Measurements from ENCODE around the gene ATG5.
A peak's percentile ranks its signal among the peaks of the same experiment; 100 is the strongest.

The ATG5 gene

DNA sequence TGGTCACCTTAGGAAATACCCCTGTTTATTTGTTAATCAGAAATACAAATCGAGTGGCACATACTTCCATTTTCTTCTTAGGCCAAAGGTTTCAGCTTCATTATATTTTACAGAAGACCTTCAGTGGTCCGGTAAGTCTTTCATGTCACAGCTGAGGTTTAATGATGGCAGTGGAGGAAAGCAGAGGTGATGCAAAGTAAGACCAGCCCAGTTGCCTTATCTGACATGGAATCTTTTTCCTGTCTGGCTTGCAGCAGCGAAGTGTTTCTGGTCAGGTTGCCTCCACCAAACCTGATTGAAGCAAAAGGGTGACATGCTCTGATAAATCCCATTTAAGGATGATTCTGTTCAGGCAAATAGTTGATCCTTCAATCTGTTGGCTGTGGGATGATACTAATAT lies 139.4 kb downstream of the ATG5 start:
- Histone ChIP-seq H3K4me3 (no peak overlapping the region), H3K27me3 (ENCODE audit: low read depth) (no peaks in the 10 kb centered on the region), H3K36me3 (replicated peaks) (no peaks in the 10 kb centered on the region; the same call in 1 of the 2 replicates), H3K9me3 (no peaks in the 10 kb centered on the region), H3K4me1 (peaks cover 10% of the 10 kb centered on the region)
- no peak for DNase-seq (ENCODE audit: low spot score in 2 of 2)
- in situ Hi-C loops (cut with MboI; ENCODE audit: low sequenced_read_pairs), result no loop called here

DNA sequence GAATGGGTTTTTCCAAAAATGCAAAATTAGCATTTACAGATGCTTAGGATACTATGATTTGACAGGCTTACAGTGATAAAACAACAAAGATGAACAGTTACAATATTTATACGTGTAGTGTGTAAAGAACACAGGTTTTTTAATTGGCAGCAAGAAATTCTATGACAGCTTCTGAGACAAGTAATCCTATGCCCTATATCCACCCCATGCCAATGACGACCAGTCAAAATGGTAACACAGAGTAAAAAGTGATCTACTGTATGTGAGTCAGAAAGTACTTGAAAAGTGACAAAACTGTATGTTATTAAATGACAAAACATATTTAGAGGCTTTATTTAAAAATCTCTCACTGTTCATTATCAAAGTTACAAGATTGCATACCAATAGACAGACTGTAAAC lies 139.9 kb downstream of the ATG5 start:
- Histone ChIP-seq H3K27me3 (ENCODE audit: low read depth) (no peaks in the 10 kb centered on the region), H3K9me3 (no peaks in the 10 kb centered on the region), H3K4me1 (peaks cover 10% of the 10 kb centered on the region), H3K4me3 (no peak overlapping the region), H3K36me3 (replicated peaks) (no peaks in the 10 kb centered on the region; the same call in 1 of the 2 replicates)
- no peak for DNase-seq (ENCODE audit: low spot score in 2 of 2)
- in situ Hi-C loops (cut with MboI; ENCODE audit: low sequenced_read_pairs), result no loop called here

DNA sequence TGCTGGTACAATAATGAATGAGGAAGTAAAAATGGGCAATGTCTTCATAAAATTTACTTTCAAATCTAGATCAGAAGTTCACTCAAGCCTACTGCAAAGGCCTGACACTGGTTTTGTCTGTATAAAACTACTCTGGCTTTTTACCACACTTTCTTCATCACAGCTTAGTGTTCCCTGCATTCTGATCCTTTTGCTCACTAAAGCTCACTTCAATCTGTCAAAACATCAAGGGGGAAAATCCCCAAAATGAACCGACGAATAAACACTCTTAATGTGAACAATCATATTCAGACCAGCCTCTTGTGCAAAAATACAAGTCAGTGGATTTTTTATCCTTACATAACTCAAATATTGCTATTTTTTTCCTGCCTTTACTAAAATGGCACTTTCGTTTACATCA lies 140.9 kb downstream of the ATG5 start:
- Histone ChIP-seq H3K4me1 (peaks cover 10% of the 10 kb centered on the region), H3K9me3 (no peaks in the 10 kb centered on the region), H3K27me3 (ENCODE audit: low read depth) (no peaks in the 10 kb centered on the region), H3K36me3 (replicated peaks) (no peaks in the 10 kb centered on the region; the same call in 1 of the 2 replicates), H3K4me3 (no peak overlapping the region)
- in situ Hi-C loops (cut with MboI; ENCODE audit: low sequenced_read_pairs), result no loop called here
- no peak for DNase-seq (ENCODE audit: low spot score in 2 of 2)

DNA sequence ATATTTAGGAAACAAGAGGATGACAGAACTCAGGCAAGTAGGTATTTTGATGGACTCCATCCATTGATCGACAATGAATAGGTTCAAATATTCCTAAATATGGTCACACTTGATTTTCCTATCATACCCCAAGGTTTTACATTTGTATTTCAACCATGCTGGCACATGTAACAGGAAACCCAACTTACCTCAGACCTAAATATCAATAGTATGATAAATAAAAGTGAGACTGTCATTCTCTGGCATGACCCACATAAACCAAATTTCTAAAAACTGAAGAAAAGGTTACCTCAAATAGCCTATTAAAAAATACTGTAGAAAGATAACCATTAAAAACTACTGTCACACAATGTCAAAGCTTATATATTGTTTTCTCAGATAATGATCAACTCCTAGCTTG lies 142.1 kb downstream of the ATG5 start:
- no peaks in the 10 kb centered on the region; the same call in 1 of the 2 replicates for H3K36me3 ChIP-seq (replicated peaks)
- H3K4me3 ChIP-seq, result no peak overlapping the region
- no peaks in the 10 kb centered on the region for H3K9me3 ChIP-seq
- in situ Hi-C loops (cut with MboI; ENCODE audit: low sequenced_read_pairs), result no loop called here
- no peak for DNase-seq (ENCODE audit: low spot score in 2 of 2)
- H3K4me1 ChIP-seq, result peaks cover 5% of the 10 kb centered on the region; the same call in 1 of the 2 replicates
- H3K27me3 ChIP-seq (ENCODE audit: low read depth), result no peaks in the 10 kb centered on the region

DNA sequence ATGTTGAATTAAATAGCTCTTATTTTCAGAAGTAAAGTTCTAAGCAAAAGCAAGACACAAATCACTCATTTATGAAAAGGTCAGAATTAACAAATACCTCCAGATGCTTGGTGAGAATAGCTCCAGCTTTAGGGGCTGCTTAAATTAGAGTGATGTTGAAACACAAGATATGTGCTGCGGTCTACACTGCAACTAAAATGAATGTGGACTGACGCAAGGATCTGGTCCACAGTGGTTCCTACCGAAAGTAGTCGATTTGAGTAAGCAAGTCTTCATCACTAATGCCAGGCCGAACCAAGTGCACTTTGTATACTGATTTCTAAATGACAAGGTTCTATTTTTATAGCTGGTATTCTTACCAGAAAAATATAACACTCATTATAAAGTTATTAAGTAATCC lies 143.1 kb downstream of the ATG5 start:
- H3K4me1 ChIP-seq, result no peaks in the 10 kb centered on the region
- in situ Hi-C loops (cut with MboI; ENCODE audit: low sequenced_read_pairs), result no loop called here
- H3K36me3 ChIP-seq (replicated peaks), result no peaks in the 10 kb centered on the region; the same call in 1 of the 2 replicates
- no peaks in the 10 kb centered on the region for H3K9me3 ChIP-seq
- no peak for DNase-seq (ENCODE audit: low spot score in 2 of 2)
- H3K27me3 ChIP-seq (ENCODE audit: low read depth), result no peaks in the 10 kb centered on the region
- no peak overlapping the region for H3K4me3 ChIP-seq

DNA sequence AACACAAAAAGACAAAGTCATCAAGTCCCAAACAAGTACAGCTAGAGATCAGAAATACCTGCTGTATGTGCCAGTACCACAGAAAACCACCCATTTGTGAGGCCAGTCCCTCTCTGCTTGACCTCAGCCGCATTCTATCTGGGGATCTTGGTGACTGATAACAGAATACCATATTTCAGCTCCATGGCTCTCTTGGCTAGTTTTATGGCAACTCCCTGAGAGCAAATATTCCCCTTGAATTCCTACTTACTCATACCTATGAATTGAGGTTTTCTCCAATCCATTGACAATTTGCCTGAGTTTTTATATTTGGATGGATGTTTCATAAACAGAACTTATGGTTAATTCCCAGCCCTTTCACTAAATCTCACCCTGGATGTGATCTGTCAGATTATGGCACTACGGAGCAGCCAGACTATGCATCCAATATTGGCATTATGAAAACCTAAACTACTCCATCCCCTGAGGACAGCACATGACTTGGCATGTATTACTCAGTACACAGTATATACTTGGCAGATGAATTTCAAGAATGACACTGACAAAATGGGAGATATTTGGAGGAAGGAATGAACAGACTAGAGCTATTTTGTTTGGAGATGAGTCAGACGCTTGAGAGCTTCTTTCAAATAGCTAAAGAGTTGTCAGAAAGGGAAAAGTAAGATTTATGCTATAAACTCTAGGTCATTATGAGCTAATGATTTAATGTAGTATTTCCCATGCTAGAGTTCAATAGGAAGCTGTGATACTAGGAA lies 143.7 kb downstream of the ATG5 start:
- DNase-seq (ENCODE audit: low spot score in 2 of 2), result no peak
- Histone ChIP-seq H3K9me3 (no peaks in the 10 kb centered on the region), H3K36me3 (replicated peaks) (no peaks in the 10 kb centered on the region; the same call in 1 of the 2 replicates), H3K27me3 (ENCODE audit: low read depth) (no peaks in the 10 kb centered on the region), H3K4me3 (no peak overlapping the region), H3K4me1 (no peaks in the 10 kb centered on the region)
- in situ Hi-C loops (cut with MboI; ENCODE audit: low sequenced_read_pairs), result no loop called here

DNA sequence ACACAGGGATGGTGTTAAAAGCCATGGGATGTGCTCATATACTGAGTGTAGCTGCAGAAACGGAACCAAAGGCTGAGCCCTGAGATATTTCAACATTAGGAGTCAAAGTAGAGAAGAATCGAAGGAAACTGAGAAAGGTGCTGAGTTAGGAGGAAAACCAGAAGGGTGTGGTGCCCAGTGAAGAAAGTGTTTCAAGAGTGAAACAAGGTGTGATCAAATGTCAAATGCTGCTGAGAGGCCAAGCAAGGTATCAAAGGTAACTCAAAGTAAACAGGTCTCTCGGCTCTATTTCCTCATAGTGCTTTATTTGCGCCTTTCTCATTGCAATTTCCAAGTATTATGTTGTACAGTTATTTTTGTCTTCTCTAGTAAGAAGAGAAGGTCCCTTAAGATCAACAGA lies 145.4 kb downstream of the ATG5 start:
- H3K4me3 ChIP-seq, result no peak overlapping the region
- H3K9me3 ChIP-seq, result no peaks in the 10 kb centered on the region
- no peak for DNase-seq (ENCODE audit: low spot score in 2 of 2)
- in situ Hi-C loops (cut with MboI; ENCODE audit: low sequenced_read_pairs), result no loop called here
- H3K27me3 ChIP-seq (ENCODE audit: low read depth), result no peaks in the 10 kb centered on the region
- H3K4me1 ChIP-seq, result no peaks in the 10 kb centered on the region
- no peaks in the 10 kb centered on the region for H3K36me3 ChIP-seq (replicated peaks)

DNA sequence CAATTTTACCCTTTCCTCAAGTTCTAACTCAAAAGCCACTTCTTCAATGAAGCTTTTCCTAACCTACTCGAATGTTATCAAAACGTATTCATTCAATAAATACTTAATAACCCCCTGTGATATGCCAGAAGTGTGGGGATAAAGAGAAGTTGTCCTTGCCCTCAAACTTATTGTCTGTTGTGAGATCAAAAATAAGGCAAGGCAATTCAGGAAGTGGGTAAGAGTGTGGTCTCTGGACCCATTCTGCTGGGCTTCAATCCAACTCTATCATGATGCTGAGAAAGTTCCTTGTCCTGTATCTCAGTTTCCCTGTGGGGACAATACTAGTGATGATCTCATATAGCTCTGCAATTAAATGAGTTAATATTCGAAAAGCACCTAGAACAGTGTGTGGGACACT lies 146.7 kb downstream of the ATG5 start:
- in situ Hi-C loops (cut with MboI; ENCODE audit: low sequenced_read_pairs), result no loop called here
- Histone ChIP-seq H3K4me3 (no peak overlapping the region), H3K9me3 (no peaks in the 10 kb centered on the region), H3K27me3 (ENCODE audit: low read depth) (no peaks in the 10 kb centered on the region), H3K36me3 (replicated peaks) (no peaks in the 10 kb centered on the region), H3K4me1 (no peaks in the 10 kb centered on the region)
- DNase-seq (ENCODE audit: low spot score in 2 of 2), result no peak

DNA sequence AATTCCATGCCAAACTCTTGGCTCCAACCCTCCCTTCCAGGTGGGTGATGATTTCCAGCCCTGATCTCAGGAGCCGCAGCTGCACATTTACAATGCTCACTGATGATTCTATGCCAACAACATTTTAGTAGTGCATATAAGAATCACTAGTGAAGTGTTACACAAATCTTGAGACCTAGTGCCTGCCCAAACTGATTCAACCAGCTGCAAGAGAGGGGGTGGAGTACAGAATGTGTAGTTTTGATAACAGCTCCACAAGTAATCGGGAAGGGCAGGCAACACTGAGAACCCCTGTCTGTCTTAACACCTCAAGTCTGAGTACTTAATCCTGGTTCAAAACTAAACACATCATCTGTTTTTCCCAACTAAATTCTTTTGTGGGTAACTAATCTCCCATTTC lies 147.8 kb downstream of the ATG5 start:
- no peak for DNase-seq (ENCODE audit: low spot score in 2 of 2)
- H3K4me3 ChIP-seq, result no peak overlapping the region
- no peaks in the 10 kb centered on the region for H3K27me3 ChIP-seq (ENCODE audit: low read depth)
- no peaks in the 10 kb centered on the region for H3K9me3 ChIP-seq
- in situ Hi-C loops (cut with MboI; ENCODE audit: low sequenced_read_pairs), result no loop called here
- H3K36me3 ChIP-seq (replicated peaks), result no peaks in the 10 kb centered on the region
- no peaks in the 10 kb centered on the region for H3K4me1 ChIP-seq

DNA sequence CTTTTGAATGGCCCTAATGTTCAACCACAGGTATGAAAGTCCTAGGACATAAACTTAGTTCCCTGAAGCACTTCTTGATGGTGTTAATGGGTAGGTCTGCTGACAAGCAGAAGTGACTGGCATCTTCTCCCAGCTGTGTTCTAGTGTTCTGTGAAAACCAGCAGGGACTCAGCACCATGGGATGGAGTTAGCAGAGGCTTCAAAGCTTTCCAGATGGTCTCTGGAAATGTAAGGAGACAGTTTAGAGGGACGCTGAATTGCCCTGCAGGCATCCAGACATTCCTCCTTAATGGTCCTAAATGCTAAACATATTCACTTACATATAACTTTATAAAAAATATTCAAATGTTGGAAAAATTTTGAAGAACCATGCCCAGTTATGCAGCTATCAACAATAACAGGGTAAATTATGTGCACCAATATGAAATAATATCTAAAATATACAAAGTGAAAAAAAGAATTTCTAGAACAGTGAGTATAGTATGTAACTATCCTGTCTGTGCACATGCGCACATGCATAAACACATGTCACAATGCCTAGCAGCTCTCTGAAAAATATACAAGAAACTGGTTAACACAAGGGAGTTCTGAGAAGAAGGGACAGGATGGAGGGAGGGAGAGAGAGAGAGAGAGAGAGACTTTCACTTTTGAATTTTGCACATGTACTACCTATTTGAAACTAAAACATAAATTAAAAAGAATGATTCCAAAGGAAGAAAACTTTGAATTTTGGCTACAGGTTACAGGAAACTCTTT lies 152.3 kb downstream of the ATG5 start:
- in situ Hi-C loops (cut with MboI; ENCODE audit: low sequenced_read_pairs), result no loop called here
- H3K27me3 ChIP-seq (ENCODE audit: low read depth), result no peaks in the 10 kb centered on the region

DNA sequence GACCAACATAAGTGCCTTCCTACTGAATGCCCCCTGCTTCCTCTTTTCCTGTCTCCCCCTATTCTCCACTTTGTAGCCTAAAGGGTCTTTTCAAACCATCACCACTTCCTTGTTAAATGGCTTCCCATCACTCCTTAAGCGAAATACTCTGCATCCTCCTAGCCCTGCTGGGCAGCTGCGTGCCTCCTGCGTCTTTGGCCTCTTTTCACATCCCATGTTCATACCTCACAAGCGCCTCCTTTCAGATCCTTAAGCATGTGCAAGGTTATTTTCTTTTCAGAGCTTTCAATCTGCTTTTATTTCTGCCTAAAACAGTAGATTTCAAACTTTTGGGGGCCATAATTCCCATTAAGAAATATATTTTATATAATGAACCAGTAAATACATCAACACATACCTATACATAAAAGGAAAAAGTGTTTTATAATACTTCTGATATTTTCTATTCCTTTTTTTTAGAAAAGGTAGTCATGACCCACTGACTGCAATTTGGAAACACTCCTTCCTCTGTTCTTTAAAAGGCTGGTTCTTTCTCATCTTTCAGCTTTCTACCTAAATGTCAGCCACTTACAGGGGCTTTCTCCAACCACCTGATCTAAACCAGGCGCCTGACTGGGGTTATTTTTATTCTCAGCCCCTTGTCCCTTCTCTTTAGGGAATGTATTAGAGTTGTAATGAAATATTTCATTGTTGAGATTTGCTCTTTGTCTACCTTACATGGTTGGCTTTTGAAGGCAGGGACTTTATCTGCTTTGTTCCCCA lies 155.3 kb downstream of the ATG5 start:
- Histone ChIP-seq H3K9me3 (no peaks in the 10 kb centered on the region), H3K4me3 (no peak overlapping the region), H3K36me3 (replicated peaks) (no peaks in the 10 kb centered on the region), H3K27me3 (ENCODE audit: low read depth) (no peaks in the 10 kb centered on the region), H3K4me1 (peaks cover 8% of the 10 kb centered on the region; the same call in 1 of the 2 replicates)
- DNase-seq (ENCODE audit: low spot score in 2 of 2), result peak in 1 of 2 experiments; percentile 6
- in situ Hi-C loops (cut with MboI; ENCODE audit: low sequenced_read_pairs), result no loop called here

More for the DNA sequence above, 152.3 kb downstream of the ATG5 start:
- H3K36me3 ChIP-seq (replicated peaks), result no peaks in the 10 kb centered on the region
- peaks cover 2% of the 10 kb centered on the region; the same call in 1 of the 2 replicates for H3K4me1 ChIP-seq
- H3K9me3 ChIP-seq, result no peaks in the 10 kb centered on the region
- DNase-seq (ENCODE audit: low spot score in 2 of 2), result no peak
- H3K4me3 ChIP-seq, result no peak overlapping the region

DNA sequence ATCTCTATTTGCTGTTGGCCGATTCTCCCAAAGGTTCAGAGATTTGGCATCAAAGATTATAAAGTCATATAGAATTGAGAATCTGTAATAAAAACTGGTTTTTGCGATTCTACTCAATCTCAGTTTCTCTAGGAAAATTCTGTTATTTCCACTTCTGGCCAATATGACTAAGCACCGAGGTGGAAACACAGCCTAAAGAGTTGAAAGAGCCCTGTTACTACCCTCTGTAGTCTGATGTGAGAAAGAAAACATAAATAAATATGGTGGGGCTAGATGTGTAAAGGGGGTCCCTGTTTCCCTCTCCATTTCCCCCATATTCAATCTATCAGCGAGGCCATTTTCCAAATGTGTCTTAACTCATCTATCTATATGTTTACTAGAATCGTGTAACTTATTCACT lies 156.0 kb downstream of the ATG5 start:
- H3K9me3 ChIP-seq, result no peaks in the 10 kb centered on the region
- no peaks in the 10 kb centered on the region for H3K36me3 ChIP-seq (replicated peaks)
- peaks cover 8% of the 10 kb centered on the region; the same call in 1 of the 2 replicates for H3K4me1 ChIP-seq
- no peak for DNase-seq (ENCODE audit: low spot score in 2 of 2)
- no peaks in the 10 kb centered on the region for H3K27me3 ChIP-seq (ENCODE audit: low read depth)
- H3K4me3 ChIP-seq, result no peak overlapping the region
- in situ Hi-C loops (cut with MboI; ENCODE audit: low sequenced_read_pairs), result no loop called here

DNA sequence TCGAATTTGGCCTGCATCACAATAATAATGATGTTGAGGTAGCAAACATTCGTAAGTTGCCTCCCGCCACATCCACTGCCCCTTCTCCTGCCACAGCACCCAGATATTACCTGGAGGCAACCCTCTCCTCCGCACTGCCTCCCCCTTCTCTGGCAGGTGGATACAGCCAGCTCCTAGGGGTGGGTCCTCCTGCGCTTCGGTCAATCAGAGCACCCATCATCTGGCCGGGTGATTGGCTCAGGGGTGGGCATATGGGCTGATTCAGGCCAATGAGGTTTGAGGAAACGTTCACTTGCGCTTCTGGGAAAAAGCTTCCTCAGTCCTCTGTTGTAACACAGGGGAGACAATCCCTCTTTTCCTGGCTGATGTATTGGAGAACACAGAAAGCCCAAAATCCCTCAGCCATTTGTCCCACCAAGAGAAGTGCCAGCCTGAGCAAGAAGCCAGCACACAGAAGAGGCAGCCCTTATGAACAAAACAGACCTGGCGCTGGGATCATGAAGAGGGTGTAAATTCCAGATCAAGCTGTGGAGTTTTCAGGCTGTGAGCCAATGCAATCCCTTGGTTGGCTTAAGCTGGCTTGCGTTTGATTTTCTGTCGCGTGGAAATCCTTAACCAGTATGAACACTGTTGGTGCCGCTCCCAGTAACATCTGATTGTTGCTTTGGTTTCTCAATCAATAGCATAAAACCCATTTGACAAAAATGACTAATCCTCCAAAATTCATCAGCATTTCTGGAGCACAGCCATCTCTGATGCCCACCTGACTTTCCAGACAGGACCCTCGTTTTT lies 157.3 kb downstream of the ATG5 start:
- Histone ChIP-seq H3K4me3 (no peak overlapping the region), H3K36me3 (replicated peaks) (no peaks in the 10 kb centered on the region), H3K27me3 (ENCODE audit: low read depth) (no peaks in the 10 kb centered on the region), H3K9me3 (no peaks in the 10 kb centered on the region), H3K4me1 (peaks cover 8% of the 10 kb centered on the region; the same call in 1 of the 2 replicates)
- in situ Hi-C loops (cut with MboI; ENCODE audit: low sequenced_read_pairs), result no loop called here
- DNase-seq (ENCODE audit: low spot score in 2 of 2), result no peak

Measured in HAP-1 (cell line).